H1 (cell line): Measurements from ENCODE around the gene MID1. TPM values are rescaled to one million over a fixed set of nuclear protein-coding genes. Genes with fewer than 3 reads are reported as not detected.

ENCODE experiments used
- ATF3 ChIP-seq: IDR thresholded peaks from 2 replicates; pipeline ENCODE4 v1.6.1; 2011; ENCODE audit warnings: low read depth, mild to moderate bottlenecking, low read length; ENCODE audit not compliant: insufficient read depth
- CHD7 ChIP-seq: fragments of 300-600 bp; sonication (generic); IDR thresholded peaks from 2 replicates; pipeline ENCODE4 v1.7.1; 2012; ENCODE audit warnings: low read length, moderate library complexity, mild to moderate bottlenecking, inconsistent platforms; ENCODE audit not compliant: insufficient replicate concordance
- EZH2 ChIP-seq: fragments of 200-600 bp; sonication (generic); IDR thresholded peaks from 2 replicates; pipeline ENCODE4 v1.7.1; 2012; ENCODE audit warnings: low read depth, mild to moderate bottlenecking, moderate library complexity, low read length, inconsistent platforms; ENCODE audit not compliant: severe bottlenecking
- GABPA ChIP-seq: IDR thresholded peaks from 2 replicates; pipeline ENCODE4 v1.6.1; 2011; ENCODE audit warnings: mild to moderate bottlenecking, low read length, moderate library complexity, borderline replicate concordance; ENCODE audit not compliant: insufficient read depth
- KDM4A ChIP-seq: IDR thresholded peaks from one replicate; pipeline ENCODE4 v1.7.1; 2012; ENCODE audit warnings: low read depth, mild to moderate bottlenecking, moderate library complexity, low read length, inconsistent platforms; ENCODE audit not compliant: severe bottlenecking
- NANOG ChIP-seq: IDR thresholded peaks from 2 replicates; pipeline ENCODE4 v1.6.1; 2011; ENCODE audit warnings: low read length, low read depth, mild to moderate bottlenecking, inconsistent platforms; ENCODE audit not compliant: insufficient read depth, poor library complexity, severe bottlenecking
- polyA plus RNA-seq, 7 experiments: library from polyadenylated mRNA; depleted of rRNA in 3 of 7; stranded (reverse) in 5 of 7; unstranded in 2 of 7; fragments of >200 nt in 5 of 7; fragments of 200-250 nt in 2 of 7; gene quantifications; 1 replicate in 5 of 7; 2 replicates in 1 of 7; 4 replicates in 1 of 7; pipeline versions ENCODE4 v1.2.1 to v1.2.3, GENCODE V29; 2011 to 2013; ENCODE audit warnings: missing spikeins in 2 of 7, mixed read lengths in 2 of 7
- total RNA-seq: library from RNA; stranded (reverse); fragmentation: NEBNext Ultra II Directional; extraction: Animal tissue kit (Norgen Biotek cat#: 25700); gene quantifications from 2 replicates; pipeline ENCODE4 v1.2.1, GENCODE V29; 2021

MID1 gene
- total and polyA plus RNA-seq, 2 of the 8 experiments (the other 6 are each of a cell fraction or from before 2014, with no cell fraction given): 12.9 to 54.3 TPM

- TF ChIP-seq CHD7 (no peak), GABPA (no peak), EZH2 (no peak), NANOG (no peak), KDM4A (no peak), ATF3 (no peak)
Measured at GRCh38 chrX:10598540-10598939, 21.8 kb downstream of the MID1 start (continued).
